ENCODE data around the gene RNF115. TPM values are rescaled to one million over a fixed set of nuclear protein-coding genes. Genes with fewer than 3 reads are reported as not detected.

The RNF115 gene
- total RNA-seq, 1 experiment from 2014 or later = 15.2 TPM

DNA sequence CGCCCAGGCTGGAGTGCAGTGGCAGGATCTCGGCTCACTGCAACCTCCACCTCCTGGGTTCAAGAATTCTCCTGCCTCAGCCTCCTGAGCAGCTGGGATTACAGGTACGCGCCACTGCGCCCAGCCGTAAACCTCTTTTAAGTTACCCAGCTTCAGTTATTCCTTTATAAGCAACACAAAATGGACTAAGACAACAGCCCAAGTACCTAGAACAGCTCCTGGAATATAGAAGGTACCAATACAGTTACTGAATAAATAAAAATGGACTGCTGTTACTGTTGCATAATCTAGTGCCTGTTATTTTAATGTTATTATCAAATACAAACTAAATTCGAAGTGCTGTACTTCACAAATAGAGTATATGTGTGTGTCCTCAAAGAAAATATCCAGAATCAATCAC, 17.1 kb downstream of the RNF115 start:
- DNase-seq (no peak), ATAC-seq (no peak)
- Histone ChIP-seq H3K36me3 (ENCODE audit: low read depth, low read length) (no peaks in the 10 kb centered on the region), H4K20me1 (ENCODE audit: low read length) (no peaks in the 10 kb centered on the region), H3K4me1 (ENCODE audit: insufficient read depth, low read length) (peaks cover 24% of the 10 kb centered on the region), H3K4me2 (ENCODE audit: low read length) (no peak overlapping the region), H2AFZ (ENCODE audit: low read length) (no peak overlapping the region), H3K9me2 (replicated peaks; ENCODE audit: low read length) (no peaks in the 10 kb centered on the region), H3F3A (ENCODE audit: low read length, unreplicated experiment) (no peaks in the 10 kb centered on the region), H3K79me2 (ENCODE audit: low read length) (peaks cover 66% of the 10 kb centered on the region), H3K9me3 (ENCODE audit: low read length) (no peaks in the 10 kb centered on the region), H3K4me3 (ENCODE audit: low read length) (no peak overlapping the region), H3K27me3 (ENCODE audit: low read length) (no peaks in the 10 kb centered on the region), H3K9ac (ENCODE audit: low read length) (no peak overlapping the region), H3K27ac (ENCODE audit: low read length) (no peak overlapping the region)
- ChIA-PET CTCF (no interaction called here), POLR2A (ENCODE audit: unreplicated experiment) (no interaction called here)
- intact Hi-C loops (cut with micrococcal nuclease) = loop anchor here (10.0 kb wide), 1 partner anchor 52 kb away; no protein-coding TSS in a partner anchor
- no TSS peak for BruUV-seq (replicated peaks)
- TF ChIP-seq EZH2phosphoT487 (IDR thresholded peaks at IDR 0.05; ENCODE audit: borderline replicate concordance, low read length) = no peak
- TF ChIP-seq EZH2 (IDR thresholded peaks at IDR 0.05; ENCODE audit: low read length, unreplicated experiment) = no peak
- TF ChIP-seq CTCF (conservative IDR thresholded peaks at IDR 0.05; ENCODE audit: low read depth, low read length) = no peak

DNA sequence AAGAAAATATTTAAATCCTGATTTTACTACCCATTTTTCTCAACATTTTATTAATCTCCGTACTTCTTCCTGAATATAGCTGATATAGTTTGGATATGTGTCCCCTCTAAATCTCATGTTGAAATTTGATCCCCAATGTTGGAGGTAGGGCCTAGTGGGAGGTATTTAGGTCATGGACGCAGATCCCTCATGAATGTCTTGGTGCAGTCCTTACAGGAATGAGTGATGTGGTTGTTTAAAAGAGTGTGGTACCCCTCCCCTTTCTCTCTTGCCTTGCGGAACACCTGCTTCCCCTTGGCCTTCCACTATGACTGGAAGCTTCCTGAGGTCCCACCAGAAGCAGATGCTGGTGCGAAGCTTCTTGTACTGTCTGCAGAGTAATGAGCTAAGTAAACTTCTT, 17.5 kb downstream of the RNF115 start:
- Histone ChIP-seq H3K79me2 (ENCODE audit: low read length) (peaks cover 71% of the 10 kb centered on the region), H3F3A (ENCODE audit: low read length, unreplicated experiment) (no peaks in the 10 kb centered on the region), H3K4me1 (ENCODE audit: insufficient read depth, low read length) (peaks cover 26% of the 10 kb centered on the region), H2AFZ (ENCODE audit: low read length) (no peak overlapping the region), H3K4me3 (ENCODE audit: low read length) (no peak overlapping the region), H3K36me3 (ENCODE audit: low read depth, low read length) (no peaks in the 10 kb centered on the region), H3K27me3 (ENCODE audit: low read length) (no peaks in the 10 kb centered on the region), H3K9me2 (replicated peaks; ENCODE audit: low read length) (no peaks in the 10 kb centered on the region), H3K9me3 (ENCODE audit: low read length) (no peaks in the 10 kb centered on the region), H3K27ac (ENCODE audit: low read length) (no peak overlapping the region), H3K9ac (ENCODE audit: low read length) (no peak overlapping the region), H3K4me2 (ENCODE audit: low read length) (no peak overlapping the region), H4K20me1 (ENCODE audit: low read length) (no peaks in the 10 kb centered on the region)
- ATAC-seq (no peak), DNase-seq (no peak)
- POLR2A ChIA-PET (ENCODE audit: unreplicated experiment) = no interaction called here
- BruUV-seq (replicated peaks) = no TSS peak
- CTCF ChIA-PET = no interaction called here
- intact Hi-C loops (cut with micrococcal nuclease) = loop anchor here (10.0 kb wide), 1 partner anchor 52 kb away; no protein-coding TSS in a partner anchor
- TF ChIP-seq EZH2 (IDR thresholded peaks at IDR 0.05; ENCODE audit: low read length, unreplicated experiment) (no peak), CTCF (conservative IDR thresholded peaks at IDR 0.05; ENCODE audit: low read depth, low read length) (no peak), EZH2phosphoT487 (IDR thresholded peaks at IDR 0.05; ENCODE audit: borderline replicate concordance, low read length) (no peak)

DNA sequence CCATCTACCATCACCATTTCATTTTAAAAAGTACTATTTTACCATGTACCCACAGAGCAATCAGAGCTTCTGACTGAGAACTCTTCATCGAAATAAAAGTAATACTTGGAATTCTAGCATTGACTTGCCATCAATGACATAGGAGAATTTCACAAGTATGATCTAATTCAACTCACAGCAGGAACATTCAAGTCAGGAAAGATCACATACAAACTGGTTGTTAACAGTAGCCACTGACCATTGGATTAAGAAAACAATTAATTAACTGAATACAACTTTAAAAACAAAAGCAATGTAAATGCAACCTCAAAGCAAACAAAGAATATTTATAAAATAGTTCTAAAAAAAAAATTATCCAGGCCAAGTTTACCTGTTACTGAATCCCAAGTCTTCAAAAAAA, 18.8 kb downstream of the RNF115 start:
- ChIA-PET POLR2A (ENCODE audit: unreplicated experiment) (no interaction called here), CTCF (interaction anchor here (0.5 kb wide), 1 partner anchor 23 kb away, joined by 3 read pairs; no protein-coding TSS in a partner anchor)
- no peak for TF ChIP-seq CTCF (conservative IDR thresholded peaks at IDR 0.05; ENCODE audit: low read depth, low read length)
- TF ChIP-seq EZH2phosphoT487 (IDR thresholded peaks at IDR 0.05; ENCODE audit: borderline replicate concordance, low read length) = no peak
- no peak for TF ChIP-seq EZH2 (IDR thresholded peaks at IDR 0.05; ENCODE audit: low read length, unreplicated experiment)
- Histone ChIP-seq H3K4me3 (ENCODE audit: low read length) (no peak overlapping the region), H3F3A (ENCODE audit: low read length, unreplicated experiment) (no peaks in the 10 kb centered on the region), H3K9me3 (ENCODE audit: low read length) (no peaks in the 10 kb centered on the region), H3K4me2 (ENCODE audit: low read length) (no peak overlapping the region), H3K36me3 (ENCODE audit: low read depth, low read length) (no peaks in the 10 kb centered on the region), H4K20me1 (ENCODE audit: low read length) (no peaks in the 10 kb centered on the region), H3K27me3 (ENCODE audit: low read length) (no peaks in the 10 kb centered on the region), H3K27ac (ENCODE audit: low read length) (no peak overlapping the region), H3K9me2 (replicated peaks; ENCODE audit: low read length) (no peaks in the 10 kb centered on the region), H2AFZ (ENCODE audit: low read length) (no peak overlapping the region), H3K9ac (ENCODE audit: low read length) (no peak overlapping the region), H3K4me1 (ENCODE audit: insufficient read depth, low read length) (peaks cover 26% of the 10 kb centered on the region), H3K79me2 (ENCODE audit: low read length) (peaks cover 84% of the 10 kb centered on the region)
- BruUV-seq (replicated peaks) = no TSS peak
- intact Hi-C loops (cut with micrococcal nuclease) = loop anchor here (10.0 kb wide), 1 partner anchor 50 kb away; no protein-coding TSS in a partner anchor
- DNase-seq (no peak), ATAC-seq (no peak)

Measured in PC-3 (cell line).